Activated T-helper 1 cell treated with Interleukin-2 at 50 U/mL for 16 hours (primary cell): ENCODE results near the gene NOL4L.

Experiments used
- DNase-seq: peaks from one replicate; pipeline ENCODE4 v3.0.0-alpha.2; 2020; ENCODE audit warnings: low read depth

The NOL4L gene

GRCh38 chr20:32444474-32445220 is 140.5 kb downstream of the NOL4L start:
- DNase-seq = no peak

DNA sequence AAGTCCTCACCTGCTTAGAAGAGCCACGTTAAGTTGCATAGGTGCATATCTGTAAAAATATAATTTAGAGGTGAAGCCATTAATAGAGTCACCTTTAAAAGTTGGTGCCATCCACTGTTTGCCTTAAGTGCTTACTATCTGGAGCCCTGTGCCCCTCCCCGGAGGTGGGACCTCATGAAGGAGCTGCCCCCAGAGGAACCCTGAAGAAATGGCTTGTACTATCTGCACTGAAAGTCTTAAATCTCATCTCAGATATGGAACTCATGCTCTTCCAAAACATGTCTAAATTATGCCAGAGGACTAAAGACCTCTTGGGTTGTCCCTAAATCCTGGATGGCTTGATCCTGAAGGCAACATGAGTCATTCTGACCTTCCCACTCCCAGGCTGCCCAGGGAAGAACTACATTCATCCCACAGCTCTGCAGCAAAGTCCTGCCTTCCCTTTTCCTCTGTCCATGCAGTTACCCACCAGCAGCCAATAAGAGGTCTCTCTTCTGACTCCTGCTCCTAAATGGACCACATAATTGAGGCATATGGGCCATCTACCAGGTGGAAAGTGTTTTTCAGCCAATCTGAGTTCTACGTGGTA is 141.7 kb downstream of the NOL4L start:
- no peak for DNase-seq

DNA sequence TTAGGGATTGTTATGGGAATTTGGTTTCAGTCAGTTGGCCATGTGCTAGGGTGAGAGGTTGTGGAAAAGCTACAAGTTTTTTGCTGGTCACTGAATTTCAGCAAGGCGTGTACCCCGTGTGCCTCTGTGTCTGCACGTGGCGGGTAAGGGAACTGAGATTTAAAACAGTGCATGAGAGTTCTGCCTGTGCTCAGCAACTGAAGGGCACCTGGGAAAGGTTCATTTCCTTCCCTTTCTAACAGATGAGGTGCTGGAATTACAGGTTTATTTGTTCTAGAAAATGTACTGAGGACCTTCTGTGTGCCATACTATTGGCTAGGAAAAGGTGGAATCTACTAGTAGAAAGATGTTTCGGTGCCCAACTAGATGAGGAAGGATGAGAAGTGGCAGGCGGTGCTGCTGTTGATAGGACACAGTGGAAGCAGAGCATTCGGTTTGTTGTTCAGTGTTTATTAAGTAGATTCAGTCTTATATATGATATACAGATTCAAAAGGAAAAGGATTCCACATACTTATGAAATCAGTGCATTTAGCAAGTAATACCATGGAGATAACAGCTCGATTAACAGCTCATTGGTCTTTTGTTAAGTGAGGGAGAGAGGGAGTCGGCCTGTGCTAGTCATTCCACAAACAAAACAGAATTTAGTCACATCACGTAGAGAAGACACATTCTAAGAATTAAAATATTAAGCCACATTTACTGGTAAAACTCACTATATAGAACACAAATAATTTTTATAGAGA is 142.3 kb downstream of the NOL4L start:
- DNase-seq = no peak

DNA sequence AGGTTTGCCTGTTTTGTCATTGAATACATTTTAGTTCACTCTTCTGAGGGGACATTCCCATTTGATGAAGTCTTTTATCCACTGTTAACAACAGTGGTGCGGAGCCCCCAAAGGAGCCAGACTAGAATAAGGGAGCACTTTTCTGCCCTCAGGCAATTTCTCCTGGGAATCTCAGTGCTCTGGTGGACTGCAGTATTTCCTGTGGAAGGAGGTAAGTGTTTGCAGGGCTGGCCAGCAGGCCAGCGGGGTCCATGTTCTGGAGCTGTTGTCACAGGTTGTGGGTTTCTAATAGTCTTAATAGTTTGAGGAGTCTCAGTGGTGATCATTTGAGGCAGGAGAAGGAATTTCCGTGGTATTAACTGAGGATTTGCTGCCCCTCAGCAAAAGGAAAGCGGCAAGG is 143.5 kb downstream of the NOL4L start:
- no peak for DNase-seq

GRCh38 chr20:32440758-32441078 is 144.4 kb downstream of the NOL4L start:
- DNase-seq = no peak

GRCh38 chr20:32440069-32440757 is 144.9 kb downstream of the NOL4L start:
- DNase-seq = no peak

- DNase-seq = no peak
Measured at GRCh38 chr20:32439132-32439829, 145.9 kb downstream of the NOL4L start.

- no peak for DNase-seq
Measured at GRCh38 chr20:32438331-32438858, 146.7 kb downstream of the NOL4L start.

DNA sequence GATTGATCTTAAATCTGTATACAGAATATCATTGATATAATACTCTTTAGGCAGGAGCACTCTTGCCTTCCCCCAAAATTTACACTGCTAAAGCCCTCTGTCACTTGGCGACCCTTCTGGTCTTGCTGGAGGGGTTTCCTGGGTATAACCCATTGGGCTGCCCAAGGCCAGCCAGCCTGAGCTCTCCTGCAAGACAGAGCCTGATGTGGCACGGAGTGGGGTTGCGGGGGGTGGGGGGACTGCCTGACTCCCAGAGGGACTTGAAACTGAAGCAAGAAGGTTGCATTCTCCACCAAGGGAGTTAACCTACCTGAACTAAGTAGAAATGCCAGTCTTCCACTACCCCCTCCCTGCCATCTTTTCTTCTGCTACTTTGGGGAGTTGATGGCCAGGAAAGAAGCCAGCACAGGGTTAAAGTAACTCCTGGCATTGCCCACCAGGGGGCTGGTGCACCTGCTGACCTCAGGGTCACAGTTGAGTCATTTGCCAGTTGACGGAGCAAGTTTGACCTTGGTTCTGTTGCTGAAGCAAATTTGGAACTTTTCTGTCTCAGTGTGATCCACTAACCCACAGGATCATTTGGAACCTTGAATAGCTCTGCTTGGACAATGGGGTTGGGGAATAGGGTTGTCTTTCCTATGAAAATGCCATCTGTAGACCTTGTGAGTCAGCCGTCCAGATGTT is 147.6 kb downstream of the NOL4L start:
- no peak for DNase-seq

DNA sequence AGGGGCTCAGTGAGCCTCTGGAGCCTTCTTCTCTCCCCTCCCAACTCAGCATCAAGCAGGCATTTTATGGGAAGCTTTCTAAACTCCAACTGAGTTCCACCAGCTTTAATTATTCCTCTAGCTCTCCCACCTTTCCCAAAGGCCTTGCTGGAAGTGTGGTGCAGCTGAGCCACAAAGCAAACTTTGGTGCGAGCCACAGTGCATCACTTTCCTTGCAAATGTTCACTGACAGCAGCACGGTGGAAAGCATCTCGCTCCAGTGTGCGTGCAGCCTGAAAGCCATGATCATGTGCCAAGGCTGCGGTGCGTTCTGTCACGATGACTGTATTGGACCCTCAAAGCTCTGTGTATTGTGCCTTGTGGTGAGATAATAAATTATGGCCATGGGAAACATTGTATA is 148.2 kb downstream of the NOL4L start:
- DNase-seq = no peak

- DNase-seq = no peak
Measured at GRCh38 chr20:32436142-32436861, 148.8 kb downstream of the NOL4L start.

DNA sequence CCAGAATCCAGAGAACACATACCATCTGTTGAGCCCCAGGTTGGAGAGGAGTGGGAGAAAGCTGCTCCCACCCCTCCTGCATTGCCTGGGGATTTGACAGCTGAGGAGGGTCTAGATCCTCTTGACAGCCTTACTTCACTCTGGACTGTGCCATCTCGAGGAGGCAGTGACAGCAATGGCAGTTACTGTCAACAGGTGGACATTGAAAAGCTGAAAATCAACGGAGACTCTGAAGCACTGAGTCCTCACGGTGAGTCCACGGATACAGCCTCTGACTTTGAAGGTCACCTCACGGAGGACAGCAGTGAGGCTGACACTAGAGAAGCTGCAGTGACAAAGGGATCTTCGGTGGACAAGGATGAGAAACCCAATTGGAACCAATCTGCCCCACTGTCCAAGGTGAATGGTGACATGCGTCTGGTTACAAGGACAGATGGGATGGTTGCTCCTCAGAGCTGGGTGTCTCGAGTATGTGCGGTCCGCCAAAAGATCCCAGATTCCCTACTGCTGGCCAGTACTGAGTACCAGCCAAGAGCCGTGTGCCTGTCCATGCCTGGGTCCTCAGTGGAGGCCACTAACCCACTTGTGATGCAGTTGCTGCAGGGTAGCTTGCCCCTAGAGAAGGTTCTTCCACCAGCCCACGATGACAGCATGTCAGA is 149.6 kb downstream of the NOL4L start:
- DNase-seq = no peak

GRCh38 chr20:32434434-32434833 is 150.7 kb downstream of the NOL4L start:
- DNase-seq = no peak

- DNase-seq = no peak
Measured at GRCh38 chr20:32433311-32434021, 151.7 kb downstream of the NOL4L start.

DNA sequence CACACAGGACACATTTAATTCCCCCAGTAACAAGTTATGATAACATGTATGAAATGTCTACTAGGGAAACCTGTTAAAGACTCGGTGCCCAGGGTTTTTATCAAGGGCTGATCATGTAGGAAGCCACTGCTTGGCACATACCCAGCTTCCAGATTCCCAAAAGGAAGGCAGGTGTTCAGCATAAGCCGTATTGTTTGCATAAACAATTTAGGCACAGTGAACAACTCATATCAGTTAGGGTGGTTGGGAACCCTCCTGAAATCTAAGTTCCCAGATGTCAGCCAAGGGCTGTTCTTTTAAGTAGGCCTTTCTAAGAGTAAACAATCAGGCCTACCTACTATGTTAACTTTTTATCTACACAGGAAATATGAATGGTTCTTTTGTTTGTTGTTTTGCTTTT is 152.9 kb downstream of the NOL4L start:
- no peak for DNase-seq

GRCh38 chr20:32431457-32431856 is 153.7 kb downstream of the NOL4L start:
- no peak for DNase-seq

DNA sequence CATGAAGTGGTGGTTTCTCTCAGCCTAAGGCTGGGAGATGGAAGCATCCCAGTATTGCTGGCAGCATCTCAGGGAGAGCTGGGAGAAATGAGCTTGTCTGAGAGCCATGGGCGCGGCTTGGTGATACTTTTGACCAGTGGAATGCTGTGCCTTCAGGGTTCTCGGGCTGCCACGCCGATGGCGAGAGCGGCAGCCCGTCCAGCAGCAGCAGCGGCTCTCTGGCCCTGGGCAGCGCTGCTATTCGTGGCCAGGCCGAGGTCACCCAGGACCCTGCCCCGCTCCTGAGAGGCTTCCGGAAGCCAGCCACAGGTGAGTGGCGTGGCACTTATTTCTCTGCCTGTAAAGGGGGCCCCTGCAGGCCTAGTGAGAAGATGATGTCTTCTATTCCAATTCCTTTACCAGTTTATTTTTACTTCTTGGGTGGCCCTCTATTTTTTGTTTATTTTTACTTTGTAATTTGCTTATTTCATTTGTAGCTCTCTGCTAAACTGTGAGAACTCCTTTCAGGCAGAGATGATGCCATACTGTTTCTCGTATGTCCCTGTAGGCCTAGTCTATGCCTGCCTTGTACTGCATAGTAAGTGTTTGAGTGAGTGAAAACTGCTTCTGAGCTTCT is 155.3 kb downstream of the NOL4L start:
- no peak for DNase-seq

- no peak for DNase-seq
Measured at GRCh38 chr20:32429343-32429742, 155.8 kb downstream of the NOL4L start.

- DNase-seq = no peak
Measured at GRCh38 chr20:32427996-32428395, 157.1 kb downstream of the NOL4L start.
